K562 treated with DMSO at 1 percent for 48 hours (cell line): Measurements from ENCODE around the gene IMPA2. TPM values are rescaled to one million over a fixed set of nuclear protein-coding genes. Genes with fewer than 3 reads are reported as not detected.

Source experiments
- total RNA-seq: library from RNA; unstranded; fragments of 300-600 nt; gene quantifications from 2 replicates; pipeline ENCODE4 v1.2.3, GENCODE V29; 2022; ENCODE audit warnings: low replicate concordance; ENCODE audit errors: extremely low read depth

Gene IMPA2
- total RNA-seq, result not detected in 2 replicates

GRCh38 chr18:11981192-11981542, at the start of gene IMPA2:
Gene IMPA2, plus strand, starts transcription at chr18:11981507. Its CDS starts 163 bp downstream, at chr18:11981670.

Other genes with a start within 250 kb of the IMPA2 start
- gene CHMP1B, start 130.1 kb upstream of the IMPA2 start, total RNA-seq, result not detected in 2 replicates
- not detected in 2 replicates for gene MPPE1, start 73.2 kb upstream of the IMPA2 start, total RNA-seq
- not detected in 2 replicates for gene ANKRD62, start 112.3 kb downstream of the IMPA2 start, total RNA-seq